NCI-H2107 treated with DMSO at 0.1 percent for 48 hours (cell line): Measurements from ENCODE around the gene YIPF4.
A peak's percentile ranks its signal among the peaks of the same experiment; 100 is the strongest.
"Not testable (repeated sequence)": the region's sequence is repeated elsewhere in the genome, so short reads cannot be mapped to it uniquely, and the experiment has no call there.

Experiments used
- DNase-seq: peaks from one replicate; lab custom pipeline; 2025; ENCODE audit not compliant: unreplicated experiment; lab: John Stamatoyannopoulos, UW

YIPF4 gene

GRCh38 chr2:32284321-32284720, 6.6 kb downstream of the YIPF4 start:
- DNase-seq: no peak

GRCh38 chr2:32289165-32289999, 11.7 kb downstream of the YIPF4 start:
- no peak for DNase-seq

- DNase-seq: no peak
These were observed 12.3 kb downstream of the YIPF4 start for GRCh38 chr2:32290000-32290339.

GRCh38 chr2:32291746-32292145, 14.0 kb downstream of the YIPF4 start:
- DNase-seq: no peak

GRCh38 chr2:32293493-32293892, 15.8 kb downstream of the YIPF4 start:
- DNase-seq: not testable (repeated sequence)

- not testable (repeated sequence) for DNase-seq
These were observed 16.4 kb downstream of the YIPF4 start for GRCh38 chr2:32293966-32294562.

GRCh38 chr2:32310577-32310976, 32.9 kb downstream of the YIPF4 start:
- DNase-seq: no peak

GRCh38 chr2:32314886-32315285, 37.2 kb downstream of the YIPF4 start:
- DNase-seq: no peak

- DNase-seq: not testable (repeated sequence)
These were observed 51.0 kb downstream of the YIPF4 start for GRCh38 chr2:32328679-32329078.

GRCh38 chr2:32329180-32329980, 51.7 kb downstream of the YIPF4 start:
- not testable (repeated sequence) for DNase-seq

- DNase-seq: no peak
These were observed 52.4 kb downstream of the YIPF4 start for GRCh38 chr2:32330136-32330535.

- no peak for DNase-seq
These were observed 65.1 kb downstream of the YIPF4 start for GRCh38 chr2:32342801-32343200.

- DNase-seq: not testable (repeated sequence)
These were observed 73.1 kb downstream of the YIPF4 start for GRCh38 chr2:32350797-32351196.

GRCh38 chr2:32355976-32356680, 78.4 kb downstream of the YIPF4 start:
- peak; percentile 29 for DNase-seq

- peak; percentile 79 for DNase-seq
These were observed 79.1 kb downstream of the YIPF4 start, which contains the start of gene BIRC6 for GRCh38 chr2:32356681-32357317. TSS of gene BIRC6 (plus strand) at chr2:32357023. CDS start at chr2:32357162, 139 bp downstream.

GRCh38 chr2:32357318-32358110, 79.8 kb downstream of the YIPF4 start:
- DNase-seq: no peak

GRCh38 chr2:32358111-32358482, 80.4 kb downstream of the YIPF4 start:
- no peak for DNase-seq

- no peak for DNase-seq
These were observed 82.7 kb downstream of the YIPF4 start for GRCh38 chr2:32360416-32360815.

- not testable (repeated sequence) for DNase-seq
These were observed 85.3 kb downstream of the YIPF4 start for GRCh38 chr2:32362997-32363396.

GRCh38 chr2:32363597-32363996, 85.9 kb downstream of the YIPF4 start:
- DNase-seq: no peak
